ENCODE measurements around the gene PACRGL.

PACRGL gene

GRCh38 chr4:20787940-20788665, 87.8 kb downstream of the PACRGL start:
- TF ChIP-seq, protein P1, sequence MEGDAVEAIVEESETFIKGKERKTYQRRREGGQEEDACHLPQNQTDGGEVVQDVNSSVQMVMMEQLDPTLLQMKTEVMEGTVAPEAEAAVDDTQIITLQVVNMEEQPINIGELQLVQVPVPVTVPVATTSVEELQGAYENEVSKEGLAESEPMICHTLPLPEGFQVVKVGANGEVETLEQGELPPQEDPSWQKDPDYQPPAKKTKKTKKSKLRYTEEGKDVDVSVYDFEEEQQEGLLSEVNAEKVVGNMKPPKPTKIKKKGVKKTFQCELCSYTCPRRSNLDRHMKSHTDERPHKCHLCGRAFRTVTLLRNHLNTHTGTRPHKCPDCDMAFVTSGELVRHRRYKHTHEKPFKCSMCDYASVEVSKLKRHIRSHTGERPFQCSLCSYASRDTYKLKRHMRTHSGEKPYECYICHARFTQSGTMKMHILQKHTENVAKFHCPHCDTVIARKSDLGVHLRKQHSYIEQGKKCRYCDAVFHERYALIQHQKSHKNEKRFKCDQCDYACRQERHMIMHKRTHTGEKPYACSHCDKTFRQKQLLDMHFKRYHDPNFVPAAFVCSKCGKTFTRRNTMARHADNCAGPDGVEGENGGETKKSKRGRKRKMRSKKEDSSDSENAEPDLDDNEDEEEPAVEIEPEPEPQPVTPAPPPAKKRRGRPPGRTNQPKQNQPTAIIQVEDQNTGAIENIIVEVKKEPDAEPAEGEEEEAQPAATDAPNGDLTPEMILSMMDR (IDR thresholded peaks at IDR 0.05; ENCODE audit: insufficient read depth, low read depth, low read length, missing control alignments) = no peak
- H3K4me3 ChIP-seq (ENCODE audit: low read depth, low read length) = no peak overlapping the region
- DNase-seq (ENCODE audit: low read depth) = no peak

All from GM12865 (cell line).